Measurements from ENCODE around the gene C3orf20. TPM values are rescaled to one million over a fixed set of nuclear protein-coding genes. Genes with fewer than 3 reads are reported as not detected.

Gene C3orf20
- total and polyA plus RNA-seq, 2 donors (not counting 1 experiment from before 2014, with no cell fraction given), result 0.12 to 0.34 TPM

DNA sequence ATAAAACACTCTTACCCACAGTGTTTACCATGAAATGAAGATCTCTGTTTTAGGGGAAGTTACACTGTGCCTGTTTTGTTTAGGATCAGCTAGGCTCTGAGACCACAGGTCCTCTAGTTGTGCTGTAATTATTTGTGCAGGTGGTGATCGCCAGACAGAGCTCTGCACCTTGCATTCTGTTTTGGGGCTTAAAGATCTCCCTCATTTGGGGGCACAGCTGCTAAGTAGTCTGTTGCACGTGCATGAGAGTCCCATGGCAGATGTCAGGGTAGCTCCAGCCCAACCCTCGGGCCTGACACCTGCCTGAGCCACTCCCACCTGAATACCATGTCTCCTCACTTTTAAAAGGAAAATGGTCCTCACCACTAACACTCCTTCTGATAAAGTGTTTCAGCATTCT lies 12.4 kb downstream of the C3orf20 start:
- ChIA-PET CTCF (no interaction called here), POLR2A (no interaction called here)
- DNase-seq, result no peak
- Histone ChIP-seq H3K27me3 (replicated peaks in 1 of 4; ENCODE audit: control extremely low read depth in 1 of 4, control insufficient read depth in 3 of 4, insufficient read depth in 4 of 4, low read length in 3 of 4) (no peaks in the 10 kb centered on the region), H4K20me1 (ENCODE audit: control insufficient read depth, insufficient read depth, low read length, poor library complexity, severe bottlenecking) (no peaks in the 10 kb centered on the region), H3K36me3 (replicated peaks in 1 of 2; ENCODE audit: control extremely low read depth in 1 of 2, control insufficient read depth in 1 of 2, extremely low read depth in 1 of 2, insufficient read depth in 2 of 2, low read length in 1 of 2) (no peaks in the 10 kb centered on the region), H3K27ac (ENCODE audit: low read length in 2 of 2) (no peak overlapping the region), H3K4me1 (ENCODE audit: control insufficient read depth in 2 of 2, insufficient read depth in 2 of 2, low read length in 2 of 2) (peaks cover 18 to 23% of the 10 kb centered on the region in 2 donors), H3K9ac (ENCODE audit: low read length) (no peak overlapping the region), H3K79me2 (ENCODE audit: control insufficient read depth, insufficient read depth, low read length) (no peaks in the 10 kb centered on the region), H3K9me3 (ENCODE audit: control extremely low read depth in 1 of 3, control insufficient read depth in 2 of 3, insufficient read depth in 1 of 3, low read length in 2 of 3) (peaks cover 0 to 5% (median 1%) of the 10 kb centered on the region in 3 donors), H3K4me2 (replicated peaks; ENCODE audit: low read depth, low read length, poor library complexity, severe bottlenecking) (no peak overlapping the region), H3K4me3 (ENCODE audit: control extremely low read depth in 1 of 5, extremely low read depth in 1 of 5, insufficient read depth in 1 of 5, low read depth in 2 of 5, low read length in 4 of 5) (no peak overlapping the region), H2AFZ (ENCODE audit: insufficient read depth, low read depth, low read length, poor library complexity, severe bottlenecking) (no peak overlapping the region)
- 10% methylated on average over 2 of the region's 3 CpGs for WGBS (ENCODE audit: insufficient coverage)
- Mint-ChIP-seq H3K4me1 (peaks cover 33% of the 10 kb centered on the region), H3K27me3 (peaks cover 13% of the 10 kb centered on the region), H3K4me3 (no peak overlapping the region), H3K27ac (no peak overlapping the region), H3K9me3 (ENCODE audit: insufficient read depth) (no peaks in the 10 kb centered on the region)
- ATAC-seq (ENCODE audit: low read depth), result no peak
- TF ChIP-seq, protein P1, sequence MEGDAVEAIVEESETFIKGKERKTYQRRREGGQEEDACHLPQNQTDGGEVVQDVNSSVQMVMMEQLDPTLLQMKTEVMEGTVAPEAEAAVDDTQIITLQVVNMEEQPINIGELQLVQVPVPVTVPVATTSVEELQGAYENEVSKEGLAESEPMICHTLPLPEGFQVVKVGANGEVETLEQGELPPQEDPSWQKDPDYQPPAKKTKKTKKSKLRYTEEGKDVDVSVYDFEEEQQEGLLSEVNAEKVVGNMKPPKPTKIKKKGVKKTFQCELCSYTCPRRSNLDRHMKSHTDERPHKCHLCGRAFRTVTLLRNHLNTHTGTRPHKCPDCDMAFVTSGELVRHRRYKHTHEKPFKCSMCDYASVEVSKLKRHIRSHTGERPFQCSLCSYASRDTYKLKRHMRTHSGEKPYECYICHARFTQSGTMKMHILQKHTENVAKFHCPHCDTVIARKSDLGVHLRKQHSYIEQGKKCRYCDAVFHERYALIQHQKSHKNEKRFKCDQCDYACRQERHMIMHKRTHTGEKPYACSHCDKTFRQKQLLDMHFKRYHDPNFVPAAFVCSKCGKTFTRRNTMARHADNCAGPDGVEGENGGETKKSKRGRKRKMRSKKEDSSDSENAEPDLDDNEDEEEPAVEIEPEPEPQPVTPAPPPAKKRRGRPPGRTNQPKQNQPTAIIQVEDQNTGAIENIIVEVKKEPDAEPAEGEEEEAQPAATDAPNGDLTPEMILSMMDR (IDR thresholded peaks at IDR 0.05), result no peak
- no peak for TF ChIP-seq EZH2 (IDR thresholded peaks at IDR 0.05; ENCODE audit: borderline replicate concordance, insufficient read depth, low read depth, low read length, poor library complexity, severe bottlenecking)
- intact Hi-C loops (cut with micrococcal nuclease), result no loop called here

DNA sequence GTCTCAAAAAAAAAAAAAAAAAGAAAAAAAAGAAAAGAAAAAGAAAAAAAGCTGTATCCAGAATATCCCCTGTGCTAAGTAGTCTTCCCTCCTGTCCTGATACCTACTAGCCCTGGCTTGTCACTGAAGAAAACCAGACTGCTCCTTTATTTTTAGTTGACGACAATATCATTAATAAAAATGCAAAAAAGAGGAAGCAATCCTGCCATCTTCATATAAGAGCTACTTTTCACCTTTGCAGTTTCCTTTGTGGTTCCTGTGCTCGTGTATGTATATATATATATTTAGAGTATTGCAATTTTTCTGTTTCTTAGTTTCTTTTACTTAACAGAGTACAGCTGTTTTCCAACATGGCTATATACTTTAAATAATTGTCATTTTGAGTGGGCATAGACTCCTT lies 13.6 kb downstream of the C3orf20 start:
- Mint-ChIP-seq H3K4me1 (peaks cover 33% of the 10 kb centered on the region), H3K9me3 (ENCODE audit: insufficient read depth) (peaks cover 5% of the 10 kb centered on the region), H3K27me3 (peaks cover 18% of the 10 kb centered on the region), H3K27ac (no peak overlapping the region), H3K4me3 (no peak overlapping the region)
- Histone ChIP-seq H3K27me3 (replicated peaks in 1 of 4; ENCODE audit: control extremely low read depth in 1 of 4, control insufficient read depth in 3 of 4, insufficient read depth in 4 of 4, low read length in 3 of 4) (no peaks in the 10 kb centered on the region), H3K4me2 (replicated peaks; ENCODE audit: low read depth, low read length, poor library complexity, severe bottlenecking) (peak overlapping the region; percentile 17), H3K36me3 (replicated peaks in 1 of 2; ENCODE audit: control extremely low read depth in 1 of 2, control insufficient read depth in 1 of 2, extremely low read depth in 1 of 2, insufficient read depth in 2 of 2, low read length in 1 of 2) (no peaks in the 10 kb centered on the region), H2AFZ (ENCODE audit: insufficient read depth, low read depth, low read length, poor library complexity, severe bottlenecking) (no peak overlapping the region), H3K79me2 (ENCODE audit: control insufficient read depth, insufficient read depth, low read length) (no peaks in the 10 kb centered on the region), H4K20me1 (ENCODE audit: control insufficient read depth, insufficient read depth, low read length, poor library complexity, severe bottlenecking) (no peaks in the 10 kb centered on the region), H3K9me3 (ENCODE audit: control extremely low read depth in 1 of 3, control insufficient read depth in 2 of 3, insufficient read depth in 1 of 3, low read length in 2 of 3) (peaks cover 0 to 5% (median 1%) of the 10 kb centered on the region in 3 donors), H3K4me1 (ENCODE audit: control insufficient read depth in 2 of 2, insufficient read depth in 2 of 2, low read length in 2 of 2) (peaks cover 18 to 23% of the 10 kb centered on the region in 2 donors), H3K27ac (ENCODE audit: low read length in 2 of 2) (no peak overlapping the region), H3K9ac (ENCODE audit: low read length) (no peak overlapping the region), H3K4me3 (ENCODE audit: control extremely low read depth in 1 of 5, extremely low read depth in 1 of 5, insufficient read depth in 1 of 5, low read depth in 2 of 5, low read length in 4 of 5) (no peak overlapping the region)
- intact Hi-C loops (cut with micrococcal nuclease), result no loop called here
- DNase-seq (no peak), ATAC-seq (ENCODE audit: low read depth) (no peak)
- no CpG with 5 or more reads among the region's 2 CpGs for WGBS (ENCODE audit: insufficient coverage)
- ChIA-PET CTCF (interaction anchor here (0.7 kb wide), 1 partner anchor 1031 kb away, joined by 3 read pairs; no protein-coding TSS in a partner anchor), POLR2A (no interaction called here)
- TF ChIP-seq EZH2 (IDR thresholded peaks at IDR 0.05; ENCODE audit: borderline replicate concordance, insufficient read depth, low read depth, low read length, poor library complexity, severe bottlenecking), result no peak
